ENCODE results near the gene RP2.

RP2 gene

DNA sequence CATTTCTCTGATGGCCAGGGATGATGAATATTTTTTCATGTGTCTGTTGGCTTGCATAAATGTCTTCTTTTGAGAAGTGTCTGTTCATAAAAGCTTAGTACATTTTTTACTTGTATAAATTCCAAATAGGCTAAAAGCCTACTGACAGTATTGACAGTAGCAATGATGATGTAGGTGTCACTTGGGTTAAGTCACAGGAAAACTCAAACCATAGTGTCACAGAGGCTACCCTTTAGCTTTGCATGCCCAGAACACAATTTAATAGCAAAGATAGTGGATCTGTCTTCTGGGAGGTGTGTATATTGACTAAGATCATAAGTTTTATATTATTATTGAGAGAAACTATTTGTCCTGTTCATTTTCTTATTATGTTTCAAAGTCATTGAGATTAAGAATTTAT is 8.1 kb downstream of the RP2 start:
- no peak for DNase-seq

DNA sequence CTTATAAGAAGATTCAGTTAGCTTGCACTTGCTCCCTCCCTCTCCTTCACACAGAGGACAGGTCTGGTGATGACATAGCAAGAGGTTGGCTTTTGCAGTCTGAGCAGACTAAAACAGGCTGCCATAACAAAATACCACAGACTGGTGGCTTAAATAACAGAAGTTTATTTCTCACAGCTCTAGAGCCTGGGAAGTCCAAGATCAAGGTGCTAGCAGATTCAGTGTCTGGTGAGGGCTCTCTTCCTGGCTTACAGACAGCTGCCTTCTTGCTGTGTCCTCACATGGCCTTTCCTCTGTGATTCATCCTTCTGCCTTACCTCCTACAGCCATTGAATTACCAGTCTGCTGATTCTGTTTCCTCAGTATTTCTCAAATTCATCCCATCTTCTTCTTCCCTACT is 13.1 kb downstream of the RP2 start:
- no peak for DNase-seq

- DNase-seq = no peak
These were observed 13.9 kb downstream of the RP2 start for GRCh38 chrX:46850771-46851170.

DNA sequence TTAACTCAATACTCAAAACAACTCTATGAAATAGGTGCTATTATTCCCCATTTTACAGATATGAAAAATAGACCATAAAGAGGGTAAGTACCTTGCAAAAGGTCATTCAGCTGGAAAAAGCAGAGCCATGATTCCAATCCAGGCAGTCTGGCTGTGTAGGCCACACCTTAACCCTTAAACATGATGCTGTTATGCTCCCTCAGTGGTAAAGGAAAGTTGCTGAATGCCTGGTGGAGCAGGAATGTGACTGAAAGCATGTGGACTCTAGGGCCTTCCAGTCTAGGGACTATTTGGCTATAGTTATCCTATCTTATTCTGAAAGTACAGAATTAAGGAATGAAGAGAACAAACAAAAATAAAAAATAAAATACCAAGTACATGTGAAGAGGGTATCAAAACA is 19.6 kb downstream of the RP2 start:
- no peak for DNase-seq

DNA sequence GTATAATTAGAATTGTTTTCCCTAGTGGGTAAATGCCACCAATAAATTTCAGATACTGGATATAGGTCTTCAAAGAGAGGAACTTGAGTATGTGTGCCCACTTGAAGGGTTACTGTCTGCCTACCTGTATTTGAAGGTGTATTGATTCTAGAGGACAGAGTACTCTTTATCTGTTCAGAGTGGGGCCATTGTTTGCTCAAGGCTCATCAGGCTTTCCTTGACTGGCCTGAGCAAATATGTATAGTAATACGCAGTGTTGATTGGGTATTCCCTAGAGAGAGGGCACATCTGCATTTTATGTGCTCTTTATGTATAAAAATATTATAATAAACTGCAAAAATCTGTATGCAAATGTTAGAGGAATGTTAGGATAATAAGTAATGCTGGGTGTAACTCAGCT is 23.7 kb downstream of the RP2 start:
- no peak for DNase-seq

DNA sequence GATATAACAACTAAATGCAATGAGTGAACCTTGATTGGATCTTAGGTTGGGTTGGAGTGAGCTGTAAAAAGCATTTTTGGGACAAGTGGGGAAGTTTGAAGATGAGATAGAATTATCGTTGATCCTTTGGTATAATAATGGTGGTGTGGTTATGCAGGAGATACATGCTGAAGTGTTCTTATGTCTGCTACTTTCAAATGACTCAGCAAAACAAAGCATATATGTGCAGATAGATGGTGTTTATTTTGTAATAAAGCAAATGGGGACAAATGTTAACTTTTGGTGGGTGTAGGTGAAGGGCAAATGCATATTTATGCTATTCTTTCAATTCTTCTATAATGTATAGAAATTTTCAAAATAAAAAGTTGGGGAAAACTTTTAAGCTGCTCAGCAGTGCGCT is 26.2 kb downstream of the RP2 start:
- no peak for DNase-seq

DNA sequence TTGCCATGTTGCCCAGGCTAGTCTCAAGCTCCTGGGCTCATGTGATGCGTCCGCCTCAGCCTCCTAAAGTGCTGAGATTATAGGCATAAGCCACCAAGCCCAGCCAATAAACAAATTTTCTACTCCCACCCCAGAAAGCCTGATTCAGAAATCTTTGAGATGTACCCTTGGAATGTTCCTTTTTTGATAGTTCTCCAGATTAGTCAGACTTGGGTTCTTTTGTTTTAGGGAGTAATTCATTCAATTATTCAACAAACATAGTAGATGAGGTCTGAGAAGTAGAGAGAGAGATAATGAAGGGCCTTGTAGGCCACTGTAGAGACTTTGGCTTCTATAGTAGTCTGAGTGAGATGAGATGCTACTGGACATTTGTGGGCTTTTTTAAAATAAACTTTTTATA is 27.8 kb downstream of the RP2 start:
- no peak for DNase-seq

- no peak for DNase-seq
These were observed 28.4 kb downstream of the RP2 start for GRCh38 chrX:46865281-46865680.

GRCh38 chrX:46866726-46867125 is 29.9 kb downstream of the RP2 start:
- no peak for DNase-seq

DNA sequence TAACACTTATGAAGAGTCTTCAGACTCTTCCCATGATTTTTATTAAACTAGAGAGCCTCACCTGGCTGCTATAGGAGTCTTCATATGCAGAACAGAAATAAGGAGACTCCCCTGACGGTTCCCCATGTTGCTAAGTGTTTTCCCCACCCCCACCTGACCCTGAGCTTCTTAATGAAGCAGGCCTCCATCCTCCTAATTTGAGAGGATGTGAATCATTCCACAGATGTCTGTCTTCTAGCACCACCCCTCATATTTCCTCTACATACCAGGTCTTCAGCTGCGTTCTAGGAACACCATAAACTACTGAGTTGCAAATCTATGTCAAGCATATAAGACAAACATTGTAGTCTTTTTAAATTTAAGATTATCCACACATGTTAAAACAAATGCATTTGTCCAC is 36.9 kb downstream of the RP2 start:
- DNase-seq = no peak

DNA sequence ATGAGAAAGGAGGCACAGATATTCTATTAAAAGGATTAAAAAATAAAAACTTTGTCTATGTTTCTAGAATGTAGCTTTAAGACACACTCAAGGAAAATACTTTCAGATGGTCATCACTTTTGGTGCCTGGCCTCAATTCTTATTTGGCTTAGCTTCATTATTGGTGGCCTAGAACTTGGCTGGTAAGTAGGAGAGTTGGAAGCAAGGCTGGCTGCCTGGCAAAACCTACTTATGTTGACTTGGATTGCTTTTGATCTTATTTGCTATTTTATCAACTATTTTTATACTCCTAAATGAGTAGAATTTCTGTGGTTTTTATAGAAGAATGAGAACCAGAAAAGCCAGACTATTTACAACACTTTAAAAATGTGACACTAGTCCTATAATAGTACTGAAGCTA is 40.1 kb downstream of the RP2 start:
- DNase-seq = no peak

- DNase-seq = no peak
These were observed 45.4 kb downstream of the RP2 start for GRCh38 chrX:46882266-46882665.

GRCh38 chrX:46884799-46885198 is 48.0 kb downstream of the RP2 start:
- DNase-seq = no peak

DNA sequence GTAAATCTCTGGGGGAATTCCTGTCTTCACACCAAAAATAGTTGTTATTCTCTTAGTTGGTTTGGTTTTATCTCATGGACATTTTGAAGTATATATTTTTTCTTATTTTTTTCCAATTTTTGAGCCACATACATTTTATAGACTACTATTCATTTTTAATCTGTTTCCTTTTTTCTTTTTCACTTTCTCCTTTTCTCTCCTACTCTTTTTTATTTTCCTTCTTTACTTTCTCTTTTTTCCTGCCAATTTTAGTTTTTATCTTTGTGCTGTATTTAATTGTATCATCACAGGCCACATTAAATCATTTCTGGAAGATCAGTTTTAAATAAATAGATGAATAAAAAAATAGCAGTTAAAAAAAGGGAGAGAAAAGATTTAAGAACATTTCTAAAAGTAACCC is 61.4 kb downstream of the RP2 start:
- DNase-seq = no peak

DNA sequence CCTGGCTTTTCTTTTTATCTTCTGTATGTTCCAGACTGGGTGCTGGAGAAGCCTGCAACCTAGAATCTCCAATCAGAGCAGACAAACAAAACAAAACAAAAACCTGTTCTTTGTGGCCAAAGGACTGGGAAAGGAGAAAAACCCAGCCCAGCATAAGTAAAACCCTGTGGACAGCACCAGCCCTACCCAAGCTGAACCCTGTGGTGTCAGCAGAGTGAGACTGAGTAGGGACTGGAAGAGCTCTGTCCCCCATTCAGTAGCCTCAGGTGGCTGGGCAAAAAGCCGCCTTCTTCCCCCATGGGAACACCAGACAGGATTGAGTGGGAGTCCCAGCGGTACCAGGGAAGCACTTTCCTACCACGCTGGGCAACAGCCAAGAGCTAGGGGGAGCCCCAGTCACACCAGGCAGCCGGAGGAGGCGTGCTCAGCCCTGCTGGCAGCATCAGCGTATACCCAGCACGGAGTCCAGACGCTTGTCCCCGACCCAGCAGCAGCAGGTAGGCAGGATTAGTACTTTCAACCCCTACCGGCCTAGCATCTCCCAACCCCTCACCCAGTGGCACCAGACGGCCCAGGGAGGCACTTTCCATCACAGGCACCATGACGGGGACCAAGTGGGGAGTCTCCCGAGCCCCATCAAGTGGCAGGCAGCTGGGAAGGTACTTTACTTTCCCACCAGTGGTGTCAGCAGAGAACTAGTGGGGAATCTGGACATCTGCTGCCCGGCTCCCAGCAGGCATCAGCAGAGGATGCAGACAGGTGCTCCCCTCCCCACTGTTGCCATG is 66.8 kb downstream of the RP2 start:
- DNase-seq = peak; percentile 70

DNA sequence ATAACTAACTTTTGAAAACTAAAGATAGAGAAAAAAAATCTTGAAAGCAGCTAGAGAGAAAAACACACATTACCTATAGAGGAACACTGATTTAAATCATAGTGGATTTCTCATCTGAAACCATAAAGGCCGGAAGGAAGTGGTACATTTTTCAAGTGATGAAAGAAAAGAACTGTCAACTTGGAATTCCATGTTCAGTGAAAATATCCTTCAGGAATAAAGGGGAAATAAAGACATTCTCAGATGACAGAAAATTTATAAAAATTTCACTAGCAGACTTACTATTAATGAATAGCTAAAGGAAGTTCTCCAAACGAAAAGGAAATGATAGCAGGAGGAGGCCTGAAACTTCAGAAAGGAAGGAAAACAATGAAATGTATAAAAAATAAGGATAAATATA is 67.8 kb downstream of the RP2 start:
- no peak for DNase-seq

- no peak for DNase-seq
These were observed 73.6 kb downstream of the RP2 start for GRCh38 chrX:46910415-46910814.

DNA sequence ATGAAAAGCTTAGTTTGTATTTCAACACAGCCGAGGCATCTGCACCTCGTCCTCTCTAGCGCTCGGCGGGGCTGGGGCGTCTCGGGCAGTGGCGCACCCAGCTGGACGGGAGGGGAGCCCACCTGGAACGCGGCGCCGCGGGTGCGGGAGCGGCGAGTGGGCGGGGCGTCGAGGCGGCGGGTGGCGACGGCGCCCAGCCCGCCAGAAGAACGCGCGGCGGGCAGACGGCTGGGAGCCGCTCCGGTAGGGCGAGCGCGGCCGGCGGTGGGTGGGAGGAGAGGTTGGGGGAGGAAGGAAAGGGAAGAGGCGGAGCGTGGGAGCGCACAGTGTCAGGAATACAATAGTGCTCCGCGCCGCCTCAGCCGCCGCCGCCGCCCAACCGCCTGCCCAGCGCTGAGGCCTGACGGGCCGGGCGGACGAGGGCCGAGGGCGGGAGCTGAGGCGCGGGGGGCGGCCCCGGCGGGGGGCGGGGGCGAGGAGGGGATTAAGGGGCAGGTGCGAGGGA is 75.3 kb downstream of the RP2 start, which contains the start of gene JADE3:
Gene JADE3 (plus strand): TSS at position 324 of the 505 bp plus-strand sequence. CDS start 72,474 bp downstream, outside the sequence.
- peak; percentile 25 for DNase-seq

- peak; percentile 25 for DNase-seq
These were observed 76.0 kb downstream of the RP2 start for GRCh38 chrX:46912603-46913491.

DNA sequence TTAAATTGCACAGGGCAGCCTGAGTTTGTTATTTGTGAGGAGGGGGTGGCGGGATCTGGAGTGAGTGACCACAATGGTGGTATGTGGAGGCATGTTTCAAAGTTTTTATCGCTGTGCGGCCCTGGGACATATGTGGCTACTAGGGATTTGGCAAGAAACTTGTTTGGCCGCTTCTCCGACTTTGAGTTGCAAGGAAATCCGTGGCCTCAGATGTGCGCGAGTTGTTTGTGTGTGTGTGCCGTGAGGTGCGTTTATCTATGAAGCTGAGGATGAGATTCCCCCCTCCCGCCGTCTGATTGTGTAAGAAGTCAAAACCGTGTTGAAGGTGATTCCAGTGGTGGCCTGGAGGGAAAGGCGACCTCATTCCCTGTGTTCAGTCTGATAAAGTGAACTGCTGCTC is 76.8 kb downstream of the RP2 start:
- DNase-seq = no peak

DNA sequence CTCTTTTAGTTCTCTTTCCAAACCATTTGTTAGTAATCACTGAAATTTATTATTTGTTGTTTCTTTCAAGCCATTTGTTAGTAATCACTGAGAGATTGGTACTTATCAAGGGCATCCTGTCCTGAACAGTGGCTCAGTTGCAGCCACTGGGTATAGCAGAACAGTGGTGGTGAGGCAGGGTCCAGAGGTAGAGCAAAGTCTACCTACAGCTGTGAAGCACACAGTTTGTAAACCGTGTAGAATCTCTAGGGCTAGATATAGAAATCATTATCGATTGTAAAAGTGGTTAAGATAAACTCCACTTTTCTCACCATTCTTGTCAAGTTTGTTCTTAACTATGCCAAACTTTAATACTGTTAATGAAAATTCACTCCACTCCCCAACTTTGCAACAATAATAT is 79.4 kb downstream of the RP2 start:
- DNase-seq = no peak

GRCh38 chrX:46917622-46918021 is 80.8 kb downstream of the RP2 start:
- DNase-seq = no peak

- DNase-seq = no peak
These were observed 81.6 kb downstream of the RP2 start for GRCh38 chrX:46918434-46918833.

GRCh38 chrX:46920235-46920634 is 83.4 kb downstream of the RP2 start:
- DNase-seq = no peak
